Activated CD4-positive, alpha-beta memory T cell treated with anti-CD3 and anti-CD28 coated beads, Interleukin-2, amount 10 ng/mL, durations not matched to agents 7 days and 5 days (primary cell): Measurements from ENCODE around the gene FAM193B. TPM values are rescaled to one million over a fixed set of nuclear protein-coding genes. Genes with fewer than 3 reads are reported as not detected.
"Not testable (repeated sequence)": the region's sequence is repeated elsewhere in the genome, so short reads cannot be mapped to it uniquely, and the experiment has no call there.

ENCODE experiments used
- CTCF ChIA-PET: fragments of 350-600 bp; sonication (Branson Sonifier 250); formaldehyde crosslinking; loops from one replicate; lab custom pipeline; 2021; ENCODE audit warnings: antibody characterized with exemption, inconsistent platforms; lab: Charles Lee
- POLR2A ChIA-PET: fragments of 350-600 bp; sonication (Branson Sonifier 250); formaldehyde crosslinking; loops from one replicate; lab custom pipeline; 2021; ENCODE audit warnings: antibody characterized with exemption; lab: Charles Lee
- DNase-seq: peaks from one replicate; pipeline ENCODE4 v3.0.0-alpha.2; 2020
- H3K27ac Mint-ChIP-seq: one replicate; pipeline ENCODE4 v1.8.0; 2021; ENCODE audit warnings: mild to moderate bottlenecking, mixed read lengths
- H3K27me3 Mint-ChIP-seq: one replicate; pipeline ENCODE4 v1.8.0; 2021; ENCODE audit warnings: mixed read lengths
- H3K36me3 Mint-ChIP-seq: one replicate; pipeline ENCODE4 v1.8.0; 2021; ENCODE audit warnings: low read depth, mixed read lengths
- H3K4me1 Mint-ChIP-seq: one replicate; pipeline ENCODE4 v1.8.0; 2021; ENCODE audit warnings: mixed read lengths
- H3K4me3 Mint-ChIP-seq: one replicate; pipeline ENCODE4 v1.8.0; 2021; ENCODE audit warnings: mild to moderate bottlenecking, mixed read lengths
- H3K9me3 Mint-ChIP-seq: one replicate; pipeline ENCODE4 v1.8.0; 2021; ENCODE audit warnings: mixed read lengths
- total RNA-seq, 2 experiments: library from RNA; stranded (reverse); gene quantifications; one replicate each; pipeline ENCODE4 v1.2.3, GENCODE V29; 2021

Gene FAM193B
- total RNA-seq, 2 experiments from 2014 or later: 110 to 112 TPM

- CTCF ChIA-PET: interaction anchor here (0.7 kb wide), 2 partner anchors 9 to 185 kb away, joined by 3 to 6 read pairs; no protein-coding TSS in a partner anchor
- POLR2A ChIA-PET: no interaction called here
Observed at GRCh38 chr5:177568326-177568725, 14.0 kb upstream of the FAM193B start.

GRCh38 chr5:177565046-177565445 is 10.7 kb upstream of the FAM193B start:
- Mint-ChIP-seq H3K9me3 (no peaks in the 10 kb centered on the region), H3K27me3 (peaks cover 2% of the 10 kb centered on the region), H3K36me3 (no peaks in the 10 kb centered on the region), H3K27ac (no peak overlapping the region), H3K4me3 (no peak overlapping the region), H3K4me1 (peaks cover 9% of the 10 kb centered on the region)
- CTCF ChIA-PET: no interaction called here
- DNase-seq: no peak
- POLR2A ChIA-PET: no interaction called here

More at GRCh38 chr5:177568326-177568725, 14.0 kb upstream of the FAM193B start:
- no peaks in the 10 kb centered on the region for H3K36me3 Mint-ChIP-seq
- H3K27me3 Mint-ChIP-seq: peaks cover 2% of the 10 kb centered on the region
- H3K27ac Mint-ChIP-seq: no peak overlapping the region
- no peaks in the 10 kb centered on the region for H3K9me3 Mint-ChIP-seq
- H3K4me1 Mint-ChIP-seq: peaks cover 9% of the 10 kb centered on the region
- no peak for DNase-seq
- H3K4me3 Mint-ChIP-seq: no peak overlapping the region

GRCh38 chr5:177559446-177559941 is 5.1 kb upstream of the FAM193B start:
- not testable (repeated sequence) for H3K27ac Mint-ChIP-seq, H3K27me3 Mint-ChIP-seq, H3K4me3 Mint-ChIP-seq, H3K9me3 Mint-ChIP-seq, H3K36me3 Mint-ChIP-seq, DNase-seq
- H3K4me1 Mint-ChIP-seq: peaks cover 30% of the 10 kb centered on the region
- CTCF ChIA-PET: interaction anchor here (0.6 kb wide), 1 partner anchor 8 kb away, joined by 6 read pairs; no protein-coding TSS in a partner anchor
- POLR2A ChIA-PET: interaction anchor here (1.0 kb wide), 1 partner anchor 54 kb away, joined by 3 read pairs; no protein-coding TSS in a partner anchor

- Mint-ChIP-seq H3K36me3 (peaks cover 5% of the 10 kb centered on the region), H3K4me1 (peaks cover 39% of the 10 kb centered on the region), H3K9me3 (no peaks in the 10 kb centered on the region), H3K27me3 (no peaks in the 10 kb centered on the region), H3K4me3 (no peak overlapping the region), H3K27ac (no peak overlapping the region)
- no peak for DNase-seq
- ChIA-PET CTCF (interaction anchor here (0.9 to 1.4 kb wide), 2 partner anchors 13 to 49 kb away, joined by 3 read pairs; no protein-coding TSS in a partner anchor), POLR2A (interaction anchor here (1.0 kb wide), 1 partner anchor 35 kb away, joined by 3 read pairs; no protein-coding TSS in a partner anchor)
Observed at GRCh38 chr5:177557796-177558195, 3.4 kb upstream of the FAM193B start.

- ChIA-PET POLR2A (interaction anchor here (1.0 to 1.5 kb wide), 2 partner anchors 36 to 42 kb away, joined by 3 to 5 read pairs; partner anchors contain the start of gene B4GALT7), CTCF (interaction anchor here (0.7 kb wide), 1 partner anchor 40 kb away, joined by 3 read pairs; the partner anchor contains the start of gene DDX41)
- Mint-ChIP-seq H3K27ac (peak overlapping the region; percentile 65), H3K4me1 (peaks cover 46% of the 10 kb centered on the region), H3K4me3 (no peak overlapping the region), H3K36me3 (peaks cover 10% of the 10 kb centered on the region), H3K9me3 (no peaks in the 10 kb centered on the region), H3K27me3 (no peaks in the 10 kb centered on the region)
- DNase-seq: peak; percentile 58
Observed at GRCh38 chr5:177557041-177557647, 2.8 kb upstream of the FAM193B start.

GRCh38 chr5:177555665-177556064 is 1.3 kb upstream of the FAM193B start:
- Mint-ChIP-seq H3K9me3 (no peaks in the 10 kb centered on the region), H3K36me3 (peaks cover 13% of the 10 kb centered on the region), H3K4me1 (peaks cover 49% of the 10 kb centered on the region), H3K27ac (no peak overlapping the region), H3K27me3 (no peaks in the 10 kb centered on the region), H3K4me3 (no peak overlapping the region)
- ChIA-PET CTCF (no interaction called here), POLR2A (interaction anchor here (1.5 kb wide), 1 partner anchor 44 kb away, joined by 5 read pairs; the partner anchor contains the start of gene B4GALT7)
- no peak for DNase-seq

- Mint-ChIP-seq H3K9me3 (no peaks in the 10 kb centered on the region), H3K36me3 (peaks cover 15% of the 10 kb centered on the region), H3K4me1 (peaks cover 49% of the 10 kb centered on the region), H3K4me3 (peak overlapping the region; percentile 68), H3K27ac (no peak overlapping the region), H3K27me3 (no peaks in the 10 kb centered on the region)
- CTCF ChIA-PET: no interaction called here
- POLR2A ChIA-PET: no interaction called here
- no peak for DNase-seq
Observed at GRCh38 chr5:177555228-177555627, 865 bp upstream of the FAM193B start.

GRCh38 chr5:177553671-177554429 is 513 bp downstream of the FAM193B start:
- peak; percentile 54 for DNase-seq
- Mint-ChIP-seq H3K27me3 (no peaks in the 10 kb centered on the region), H3K4me3 (peak overlapping the region; percentile 77), H3K9me3 (no peaks in the 10 kb centered on the region), H3K4me1 (peaks cover 49% of the 10 kb centered on the region), H3K36me3 (peaks cover 17% of the 10 kb centered on the region), H3K27ac (peak overlapping the region; percentile 13)
- ChIA-PET POLR2A (interaction anchor here (0.6 to 2.2 kb wide), 5 partner anchors 8 to 284 kb away, joined by 3 to 10 read pairs (median 4); partner anchors contain the start of genes B4GALT7, DDX41 and TMED9), CTCF (no interaction called here)

- DNase-seq: no peak
- Mint-ChIP-seq H3K27ac (peak overlapping the region; percentile 42), H3K4me1 (peaks cover 51% of the 10 kb centered on the region), H3K27me3 (no peaks in the 10 kb centered on the region), H3K4me3 (peak overlapping the region; percentile 77), H3K9me3 (no peaks in the 10 kb centered on the region), H3K36me3 (peaks cover 21% of the 10 kb centered on the region)
- ChIA-PET POLR2A (interaction anchor here (1.0 to 2.2 kb wide), 4 partner anchors 7 to 47 kb away, joined by 3 to 10 read pairs (median 6); partner anchors contain the start of genes B4GALT7, DDX41 and TMED9), CTCF (interaction anchor here (0.6 to 1.0 kb wide), 2 partner anchors 52 to 276 kb away, joined by 3 read pairs; no protein-coding TSS in a partner anchor)
Observed at GRCh38 chr5:177552839-177553455, 1.4 kb downstream of the FAM193B start.

- Mint-ChIP-seq H3K4me1 (peaks cover 34% of the 10 kb centered on the region), H3K27me3 (no peaks in the 10 kb centered on the region), H3K36me3 (peaks cover 27% of the 10 kb centered on the region), H3K27ac (no peak overlapping the region), H3K4me3 (no peak overlapping the region), H3K9me3 (no peaks in the 10 kb centered on the region)
- POLR2A ChIA-PET: no interaction called here
- no peak for DNase-seq
- CTCF ChIA-PET: no interaction called here
Observed at GRCh38 chr5:177550122-177550521, 4.2 kb downstream of the FAM193B start.

- Mint-ChIP-seq H3K36me3 (peaks cover 30% of the 10 kb centered on the region), H3K27me3 (no peaks in the 10 kb centered on the region), H3K4me1 (peaks cover 25% of the 10 kb centered on the region), H3K9me3 (no peaks in the 10 kb centered on the region), H3K4me3 (no peak overlapping the region), H3K27ac (no peak overlapping the region)
- no peak for DNase-seq
- POLR2A ChIA-PET: no interaction called here
- CTCF ChIA-PET: no interaction called here
Observed at GRCh38 chr5:177548495-177548894, 5.9 kb downstream of the FAM193B start.

- no peak for DNase-seq
- peaks cover 25% of the 10 kb centered on the region for H3K36me3 Mint-ChIP-seq
- H3K27me3 Mint-ChIP-seq: no peaks in the 10 kb centered on the region
- ChIA-PET CTCF (no interaction called here), POLR2A (no interaction called here)
- H3K4me3 Mint-ChIP-seq: no peak overlapping the region
- H3K9me3 Mint-ChIP-seq: no peaks in the 10 kb centered on the region
- H3K4me1 Mint-ChIP-seq: peaks cover 17% of the 10 kb centered on the region
- no peak overlapping the region for H3K27ac Mint-ChIP-seq
Observed at GRCh38 chr5:177547736-177548135, 6.6 kb downstream of the FAM193B start.
